ENCODE data around the gene ZSWIM1.

DNA sequence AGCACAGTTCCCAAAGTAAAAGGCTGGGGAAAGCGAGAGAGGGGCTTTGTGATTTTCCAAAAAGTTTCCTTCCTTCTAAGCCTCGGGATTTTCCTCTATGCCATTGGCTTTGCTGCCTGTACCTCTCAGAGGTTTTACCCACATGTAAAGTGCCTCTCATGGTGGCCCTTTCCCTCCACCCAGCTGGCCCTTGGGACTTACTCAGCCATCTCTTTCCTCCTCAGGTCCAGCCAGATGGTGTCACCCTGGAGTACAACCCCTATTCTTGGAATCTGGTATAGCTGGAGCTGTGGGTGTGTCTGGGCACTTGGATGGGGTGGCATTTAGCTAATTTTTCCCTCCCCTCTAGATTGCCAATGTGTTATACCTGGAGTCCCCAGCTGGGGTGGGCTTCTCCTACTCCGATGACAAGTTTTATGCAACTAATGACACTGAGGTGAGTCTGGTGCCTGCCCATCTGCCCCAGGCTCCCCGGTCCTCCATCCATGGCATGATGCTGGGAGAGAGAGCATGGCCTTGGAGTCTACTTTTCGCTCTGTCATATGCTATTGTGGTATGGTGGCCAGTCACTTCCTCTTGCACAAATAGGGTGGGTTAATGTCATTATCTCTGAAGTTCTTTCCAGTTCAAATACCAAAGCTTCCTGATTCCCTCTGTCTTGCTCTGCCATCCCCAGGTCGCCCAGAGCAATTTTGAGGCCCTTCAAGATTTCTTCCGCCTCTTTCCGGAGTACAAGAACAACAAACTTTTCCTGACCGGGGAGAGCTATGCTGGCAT, 11.2 kb downstream of the ZSWIM1 start:
- TF ChIP-seq TAF1 (IDR thresholded peaks at IDR 0.05; ENCODE audit: borderline replicate concordance, low read depth, low read length): no peak
- TF ChIP-seq POLR2AphosphoS5 (IDR thresholded peaks at IDR 0.05; ENCODE audit: low read depth, low read length): no peak
- TF ChIP-seq POLR2A (IDR thresholded peaks at IDR 0.05; ENCODE audit: low read depth, low read length): no peak

Measured in GM12892 (cell line).